Measurements from ENCODE around the gene FKBP5. TPM values are rescaled to one million over a fixed set of nuclear protein-coding genes. Genes with fewer than 3 reads are reported as not detected.

FKBP5 gene
- total RNA-seq, 2 experiments from 2014 or later: 202 to 208 TPM

GRCh38 chr6:35624341-35625070, 64.2 kb downstream of the FKBP5 start:
- peaks cover 45% of the 10 kb centered on the region for H3K36me3 Mint-ChIP-seq (ENCODE audit: low read depth)
- no peak for DNase-seq
- intact Hi-C loops (cut with micrococcal nuclease): loop anchor here (1.0 kb wide), 1 partner anchor 40 kb away; no protein-coding TSS in a partner anchor
- H3K27ac Mint-ChIP-seq: peak overlapping the region; percentile 30
- peaks cover 48% of the 10 kb centered on the region for H3K4me1 Mint-ChIP-seq (ENCODE audit: low read depth)
- CTCF ChIA-PET: interaction anchor here (0.6 to 5.1 kb wide), 22 partner anchors 10 to 158 kb away, joined by 3 to 41 read pairs (median 5); partner anchors contain the start of gene ARMC12
- H3K9me3 Mint-ChIP-seq: no peaks in the 10 kb centered on the region
- no peak overlapping the region for H3K4me3 Mint-ChIP-seq
- no peaks in the 10 kb centered on the region for H3K27me3 Mint-ChIP-seq (ENCODE audit: low read depth)

- Mint-ChIP-seq H3K4me1 (ENCODE audit: low read depth) (peaks cover 55% of the 10 kb centered on the region), H3K27me3 (ENCODE audit: low read depth) (no peaks in the 10 kb centered on the region), H3K27ac (peak overlapping the region; percentile 71), H3K9me3 (no peaks in the 10 kb centered on the region), H3K4me3 (no peak overlapping the region), H3K36me3 (ENCODE audit: low read depth) (peaks cover 56% of the 10 kb centered on the region)
- CTCF ChIA-PET: interaction anchor here (0.6 to 5.1 kb wide), 11 partner anchors 11 to 276 kb away, joined by 3 to 41 read pairs (median 3); partner anchors contain the start of genes ARMC12, FANCE and FKBP5
- intact Hi-C loops (cut with micrococcal nuclease): no loop called here
- DNase-seq: no peak
Measured at GRCh38 chr6:35622283-35622682, 66.4 kb downstream of the FKBP5 start.

GRCh38 chr6:35620706-35621105, 68.0 kb downstream of the FKBP5 start:
- peaks cover 65% of the 10 kb centered on the region for H3K4me1 Mint-ChIP-seq (ENCODE audit: low read depth)
- H3K36me3 Mint-ChIP-seq (ENCODE audit: low read depth): peaks cover 53% of the 10 kb centered on the region
- no peak for DNase-seq
- intact Hi-C loops (cut with micrococcal nuclease): no loop called here
- CTCF ChIA-PET: interaction anchor here (1.1 to 5.1 kb wide), 3 partner anchors 25 to 116 kb away, joined by 3 to 41 read pairs (median 5); partner anchors contain the start of gene ARMC12
- H3K9me3 Mint-ChIP-seq: no peaks in the 10 kb centered on the region
- no peak overlapping the region for H3K27ac Mint-ChIP-seq
- no peaks in the 10 kb centered on the region for H3K27me3 Mint-ChIP-seq (ENCODE audit: low read depth)
- H3K4me3 Mint-ChIP-seq: no peak overlapping the region

GRCh38 chr6:35613762-35614161, 75.0 kb downstream of the FKBP5 start:
- DNase-seq: peak; percentile 27
- peaks cover 5% of the 10 kb centered on the region for H3K9me3 Mint-ChIP-seq
- peaks cover 73% of the 10 kb centered on the region for H3K36me3 Mint-ChIP-seq (ENCODE audit: low read depth)
- peak overlapping the region; percentile 82 for H3K27ac Mint-ChIP-seq
- intact Hi-C loops (cut with micrococcal nuclease): no loop called here
- CTCF ChIA-PET: interaction anchor here (0.5 to 1.3 kb wide), 4 partner anchors 13 to 123 kb away, joined by 3 to 4 read pairs (median 3); partner anchors contain the start of gene ARMC12
- no peaks in the 10 kb centered on the region for H3K27me3 Mint-ChIP-seq (ENCODE audit: low read depth)
- H3K4me3 Mint-ChIP-seq: no peak overlapping the region
- peaks cover 83% of the 10 kb centered on the region for H3K4me1 Mint-ChIP-seq (ENCODE audit: low read depth)

GRCh38 chr6:35611240-35611639, 77.5 kb downstream of the FKBP5 start:
- peaks cover 70% of the 10 kb centered on the region for H3K36me3 Mint-ChIP-seq (ENCODE audit: low read depth)
- DNase-seq: peak; percentile 65
- CTCF ChIA-PET: interaction anchor here (0.7 to 2.4 kb wide), 5 partner anchors 10 to 300 kb away, joined by 3 to 7 read pairs (median 3); partner anchors contain the start of gene ARMC12
- peak overlapping the region; percentile 62 for H3K27ac Mint-ChIP-seq
- intact Hi-C loops (cut with micrococcal nuclease): loop anchor here (1.0 kb wide), 1 partner anchor 9 kb away; no protein-coding TSS in a partner anchor
- peaks cover 5% of the 10 kb centered on the region for H3K9me3 Mint-ChIP-seq
- peaks cover 85% of the 10 kb centered on the region for H3K4me1 Mint-ChIP-seq (ENCODE audit: low read depth)
- no peaks in the 10 kb centered on the region for H3K27me3 Mint-ChIP-seq (ENCODE audit: low read depth)
- no peak overlapping the region for H3K4me3 Mint-ChIP-seq

GRCh38 chr6:35610830-35611229, 77.9 kb downstream of the FKBP5 start:
- intact Hi-C loops (cut with micrococcal nuclease): loop anchor here (1.0 kb wide), 1 partner anchor 9 kb away; no protein-coding TSS in a partner anchor
- Mint-ChIP-seq H3K4me1 (ENCODE audit: low read depth) (peaks cover 85% of the 10 kb centered on the region), H3K36me3 (ENCODE audit: low read depth) (peaks cover 73% of the 10 kb centered on the region), H3K4me3 (no peak overlapping the region), H3K9me3 (peaks cover 5% of the 10 kb centered on the region), H3K27me3 (ENCODE audit: low read depth) (no peaks in the 10 kb centered on the region), H3K27ac (peak overlapping the region; percentile 62)
- CTCF ChIA-PET: interaction anchor here (0.7 to 2.4 kb wide), 5 partner anchors 11 to 301 kb away, joined by 3 to 7 read pairs (median 3); partner anchors contain the start of gene ARMC12
- no peak for DNase-seq

GRCh38 chr6:35609588-35609987, 79.1 kb downstream of the FKBP5 start:
- Mint-ChIP-seq H3K27me3 (ENCODE audit: low read depth) (no peaks in the 10 kb centered on the region), H3K36me3 (ENCODE audit: low read depth) (peaks cover 71% of the 10 kb centered on the region), H3K4me1 (ENCODE audit: low read depth) (peaks cover 80% of the 10 kb centered on the region), H3K9me3 (peaks cover 5% of the 10 kb centered on the region), H3K27ac (peak overlapping the region; percentile 1), H3K4me3 (no peak overlapping the region)
- intact Hi-C loops (cut with micrococcal nuclease): no loop called here
- CTCF ChIA-PET: interaction anchor here (0.9 to 2.4 kb wide), 2 partner anchors 15 to 25 kb away, joined by 4 to 7 read pairs; no protein-coding TSS in a partner anchor
- no peak for DNase-seq

- H3K36me3 Mint-ChIP-seq (ENCODE audit: low read depth): peaks cover 63% of the 10 kb centered on the region
- H3K27me3 Mint-ChIP-seq (ENCODE audit: low read depth): no peaks in the 10 kb centered on the region
- H3K4me3 Mint-ChIP-seq: no peak overlapping the region
- H3K9me3 Mint-ChIP-seq: peaks cover 4% of the 10 kb centered on the region
- H3K27ac Mint-ChIP-seq: no peak overlapping the region
- peaks cover 78% of the 10 kb centered on the region for H3K4me1 Mint-ChIP-seq (ENCODE audit: low read depth)
- DNase-seq: no peak
- intact Hi-C loops (cut with micrococcal nuclease): no loop called here
- CTCF ChIA-PET: interaction anchor here (0.9 to 1.4 kb wide), 2 partner anchors 10 to 12 kb away, joined by 3 to 5 read pairs; no protein-coding TSS in a partner anchor
Measured at GRCh38 chr6:35607517-35608233, 81.0 kb downstream of the FKBP5 start.

- Mint-ChIP-seq H3K4me1 (ENCODE audit: low read depth) (peaks cover 76% of the 10 kb centered on the region), H3K27ac (no peak overlapping the region), H3K36me3 (ENCODE audit: low read depth) (peaks cover 46% of the 10 kb centered on the region), H3K9me3 (no peaks in the 10 kb centered on the region), H3K4me3 (no peak overlapping the region), H3K27me3 (ENCODE audit: low read depth) (no peaks in the 10 kb centered on the region)
- CTCF ChIA-PET: interaction anchor here (0.9 to 1.2 kb wide), 2 partner anchors 16 to 57 kb away, joined by 3 to 7 read pairs; no protein-coding TSS in a partner anchor
- DNase-seq: no peak
- intact Hi-C loops (cut with micrococcal nuclease): no loop called here
Measured at GRCh38 chr6:35605600-35605999, 83.1 kb downstream of the FKBP5 start.

- intact Hi-C loops (cut with micrococcal nuclease): loop anchor here (2.0 to 5.0 kb wide), 2 partner anchors 64 to 83 kb away; no protein-coding TSS in a partner anchor
- H3K4me3 Mint-ChIP-seq: no peak overlapping the region
- peaks cover 38% of the 10 kb centered on the region for H3K36me3 Mint-ChIP-seq (ENCODE audit: low read depth)
- DNase-seq: no peak
- no peaks in the 10 kb centered on the region for H3K9me3 Mint-ChIP-seq
- H3K27ac Mint-ChIP-seq: peak overlapping the region; percentile 80
- H3K4me1 Mint-ChIP-seq (ENCODE audit: low read depth): peaks cover 79% of the 10 kb centered on the region
- CTCF ChIA-PET: interaction anchor here (0.6 to 4.6 kb wide), 6 partner anchors 14 to 1642 kb away, joined by 3 to 44 read pairs (median 4); partner anchors contain the start of gene ARMC12
- no peaks in the 10 kb centered on the region for H3K27me3 Mint-ChIP-seq (ENCODE audit: low read depth)
Measured at GRCh38 chr6:35603326-35604202, 85.2 kb downstream of the FKBP5 start.

All from activated naive CD4-positive, alpha-beta T cell treated with anti-CD3 and anti-CD28 coated beads for 36 hours (primary cell).